ENCODE data around the gene ACP3.

The ACP3 gene

DNA sequence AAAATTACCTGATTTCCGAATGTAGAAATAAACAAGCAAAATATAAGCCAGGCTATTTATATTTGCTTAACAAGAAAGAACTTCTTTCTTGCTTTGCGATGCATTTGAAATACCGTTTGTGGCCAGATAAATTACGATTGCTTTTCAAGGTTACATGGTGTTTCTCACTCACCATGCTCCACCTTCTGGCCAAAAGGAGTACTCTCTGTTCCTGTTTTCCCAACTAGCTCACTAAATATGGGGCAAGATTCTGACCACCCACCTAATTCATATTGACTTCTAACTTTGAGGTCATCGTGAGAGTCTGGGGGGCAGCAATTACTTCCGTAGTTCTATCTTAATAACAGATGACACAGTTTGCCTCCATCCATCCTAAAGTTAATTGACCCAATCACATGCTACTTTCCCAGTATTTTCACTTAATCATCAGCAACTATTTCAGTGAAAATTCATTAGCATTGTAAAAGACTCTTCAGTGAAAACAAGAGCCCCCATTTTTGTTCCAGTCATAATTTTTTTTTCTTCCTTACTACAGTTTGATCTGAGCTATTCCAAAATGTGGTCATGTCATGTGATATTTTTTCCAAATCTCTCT lies 25.9 kb downstream of the ACP3 start:
- Histone ChIP-seq H3F3A (ENCODE audit: insufficient read depth) (no peaks in the 10 kb centered on the region), H4K20me1 (ENCODE audit: low read depth, low read length) (no peaks in the 10 kb centered on the region), H2AFZ (ENCODE audit: low read depth, low read length, severe bottlenecking) (no peak overlapping the region), H3K4me2 (ENCODE audit: low read depth, low read length, poor library complexity, severe bottlenecking) (no peak overlapping the region), H3K79me2 (ENCODE audit: insufficient read depth, low read length) (no peaks in the 10 kb centered on the region), H3K9me2 (replicated peaks; ENCODE audit: insufficient read depth, low read length) (no peaks in the 10 kb centered on the region), H3K27ac (ENCODE audit: low read depth, low read length) (no peak overlapping the region), H3K4me3 (ENCODE audit: insufficient read depth, low read length, poor library complexity, severe bottlenecking) (no peak overlapping the region), H3K36me3 (ENCODE audit: low read length) (no peaks in the 10 kb centered on the region), H3K27me3 (ENCODE audit: low read length) (no peaks in the 10 kb centered on the region), H3K9me3 (ENCODE audit: insufficient read depth, low read length) (no peaks in the 10 kb centered on the region), H3K9ac (ENCODE audit: low read length) (no peak overlapping the region)
- TF ChIP-seq, protein P1, sequence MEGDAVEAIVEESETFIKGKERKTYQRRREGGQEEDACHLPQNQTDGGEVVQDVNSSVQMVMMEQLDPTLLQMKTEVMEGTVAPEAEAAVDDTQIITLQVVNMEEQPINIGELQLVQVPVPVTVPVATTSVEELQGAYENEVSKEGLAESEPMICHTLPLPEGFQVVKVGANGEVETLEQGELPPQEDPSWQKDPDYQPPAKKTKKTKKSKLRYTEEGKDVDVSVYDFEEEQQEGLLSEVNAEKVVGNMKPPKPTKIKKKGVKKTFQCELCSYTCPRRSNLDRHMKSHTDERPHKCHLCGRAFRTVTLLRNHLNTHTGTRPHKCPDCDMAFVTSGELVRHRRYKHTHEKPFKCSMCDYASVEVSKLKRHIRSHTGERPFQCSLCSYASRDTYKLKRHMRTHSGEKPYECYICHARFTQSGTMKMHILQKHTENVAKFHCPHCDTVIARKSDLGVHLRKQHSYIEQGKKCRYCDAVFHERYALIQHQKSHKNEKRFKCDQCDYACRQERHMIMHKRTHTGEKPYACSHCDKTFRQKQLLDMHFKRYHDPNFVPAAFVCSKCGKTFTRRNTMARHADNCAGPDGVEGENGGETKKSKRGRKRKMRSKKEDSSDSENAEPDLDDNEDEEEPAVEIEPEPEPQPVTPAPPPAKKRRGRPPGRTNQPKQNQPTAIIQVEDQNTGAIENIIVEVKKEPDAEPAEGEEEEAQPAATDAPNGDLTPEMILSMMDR (IDR thresholded peaks at IDR 0.05; ENCODE audit: insufficient read depth, low read length, poor library complexity, severe bottlenecking): peak; percentile 49
- TF ChIP-seq EZH2phosphoT487 (conservative IDR thresholded peaks at IDR 0.05; ENCODE audit: low read length): no peak

DNA sequence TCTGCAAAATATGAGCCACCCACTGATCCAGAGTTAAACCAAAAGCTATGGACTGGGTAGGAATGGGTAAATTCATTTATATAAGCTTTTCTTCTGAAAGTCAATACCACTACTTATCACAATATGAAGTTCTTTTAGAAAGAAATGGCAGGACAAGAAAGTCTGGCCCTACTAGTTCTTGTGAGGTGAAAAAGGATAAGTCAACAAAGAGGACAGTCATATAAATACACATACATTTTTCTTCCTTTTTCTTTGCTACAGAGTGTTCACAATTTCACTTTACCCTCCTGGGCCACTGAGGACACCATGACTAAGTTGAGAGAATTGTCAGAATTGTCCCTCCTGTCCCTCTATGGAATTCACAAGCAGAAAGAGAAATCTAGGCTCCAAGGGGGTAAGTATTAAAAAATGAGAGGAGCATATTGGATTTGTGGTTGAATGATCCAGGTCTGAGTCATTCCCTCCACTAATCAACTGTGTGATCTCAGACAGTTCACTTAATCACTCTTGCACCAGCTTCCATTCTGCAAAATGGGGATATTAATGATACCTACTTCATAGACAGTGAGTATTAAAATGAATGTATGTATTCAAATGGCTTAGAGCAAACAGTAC lies 27.6 kb downstream of the ACP3 start:
- no peak for TF ChIP-seq EZH2phosphoT487 (conservative IDR thresholded peaks at IDR 0.05; ENCODE audit: low read length)
- TF ChIP-seq, protein P1 (IDR thresholded peaks at IDR 0.05; ENCODE audit: insufficient read depth, low read length, poor library complexity, severe bottlenecking): no peak
- Histone ChIP-seq H3K9me2 (replicated peaks; ENCODE audit: insufficient read depth, low read length) (no peaks in the 10 kb centered on the region), H3K4me3 (ENCODE audit: insufficient read depth, low read length, poor library complexity, severe bottlenecking) (no peak overlapping the region)

DNA sequence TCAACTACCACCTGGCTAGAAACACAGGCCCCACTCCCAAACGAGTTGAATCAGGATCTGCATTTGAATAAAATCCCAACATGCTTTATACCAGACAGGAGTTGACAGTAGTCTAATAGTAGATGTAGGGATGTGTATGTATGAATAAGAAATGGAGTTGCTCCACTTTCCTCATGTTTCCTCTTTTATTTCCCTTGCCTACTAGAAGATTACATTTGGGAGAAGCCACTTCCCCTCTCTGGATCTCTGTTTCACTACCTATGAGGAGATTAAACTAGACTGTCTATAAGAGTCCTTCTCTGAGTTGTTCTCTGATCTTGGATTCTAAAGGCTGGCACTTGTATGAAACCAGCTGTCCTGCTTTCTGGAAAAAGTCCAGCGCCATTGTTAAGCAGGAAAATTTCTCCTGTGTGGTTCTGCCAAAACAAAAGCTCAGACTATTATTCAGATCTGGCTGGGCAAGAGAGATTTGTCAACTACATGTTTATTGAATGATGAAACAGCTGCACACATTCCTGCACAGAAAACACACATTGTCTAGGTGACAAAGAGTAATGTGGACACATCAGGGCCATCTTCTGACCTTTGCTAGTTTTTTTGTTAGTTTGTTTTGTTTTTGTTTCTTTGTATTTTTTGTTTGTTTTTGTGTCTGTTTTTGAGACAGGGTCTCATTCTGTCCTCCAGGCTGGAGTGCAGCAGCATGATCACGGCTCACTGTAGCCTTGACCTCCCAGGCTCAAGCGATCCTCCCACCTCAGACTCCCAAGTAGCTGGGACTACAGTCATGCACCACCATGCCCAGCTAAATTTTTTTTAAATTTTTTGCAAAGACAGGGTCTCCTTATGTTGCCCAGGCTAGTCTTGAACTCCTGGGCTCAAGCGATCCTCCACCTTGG lies 29.9 kb downstream of the ACP3 start:
- no peak for TF ChIP-seq EZH2phosphoT487 (conservative IDR thresholded peaks at IDR 0.05; ENCODE audit: low read length)
- TF ChIP-seq, protein P1 (IDR thresholded peaks at IDR 0.05; ENCODE audit: insufficient read depth, low read length, poor library complexity, severe bottlenecking): no peak
- Histone ChIP-seq H3K4me3 (ENCODE audit: insufficient read depth, low read length, poor library complexity, severe bottlenecking) (no peak overlapping the region), H3K27me3 (ENCODE audit: low read length) (no peaks in the 10 kb centered on the region), H4K20me1 (ENCODE audit: low read depth, low read length) (no peaks in the 10 kb centered on the region), H3K27ac (ENCODE audit: low read depth, low read length) (no peak overlapping the region), H3K9ac (ENCODE audit: low read length) (no peak overlapping the region), H3K9me3 (ENCODE audit: insufficient read depth, low read length) (no peaks in the 10 kb centered on the region), H3F3A (ENCODE audit: insufficient read depth) (no peaks in the 10 kb centered on the region), H3K79me2 (ENCODE audit: insufficient read depth, low read length) (no peaks in the 10 kb centered on the region), H3K9me2 (replicated peaks; ENCODE audit: insufficient read depth, low read length) (no peaks in the 10 kb centered on the region), H2AFZ (ENCODE audit: low read depth, low read length, severe bottlenecking) (no peak overlapping the region), H3K36me3 (ENCODE audit: low read length) (no peaks in the 10 kb centered on the region), H3K4me2 (ENCODE audit: low read depth, low read length, poor library complexity, severe bottlenecking) (no peak overlapping the region)

More for the DNA sequence above, 27.6 kb downstream of the ACP3 start:
- Histone ChIP-seq H3K9ac (ENCODE audit: low read length) (no peak overlapping the region), H4K20me1 (ENCODE audit: low read depth, low read length) (no peaks in the 10 kb centered on the region), H3K27me3 (ENCODE audit: low read length) (no peaks in the 10 kb centered on the region), H3K27ac (ENCODE audit: low read depth, low read length) (no peak overlapping the region), H3K9me3 (ENCODE audit: insufficient read depth, low read length) (no peaks in the 10 kb centered on the region), H3K79me2 (ENCODE audit: insufficient read depth, low read length) (no peaks in the 10 kb centered on the region), H2AFZ (ENCODE audit: low read depth, low read length, severe bottlenecking) (no peak overlapping the region), H3K36me3 (ENCODE audit: low read length) (no peaks in the 10 kb centered on the region), H3K4me2 (ENCODE audit: low read depth, low read length, poor library complexity, severe bottlenecking) (no peak overlapping the region), H3F3A (ENCODE audit: insufficient read depth) (no peaks in the 10 kb centered on the region)

Measured in SU-DHL-6 (cell line).